K562 (cell line): ENCODE measurements around the gene OSCP1.

Experiments used
- CREM ChIP-seq: IDR thresholded peaks from 2 replicates; pipeline ENCODE4 v1.6.1; 2014; ENCODE audit warnings: antibody characterized with exemption, low read depth
- EP300 ChIP-seq: IDR thresholded peaks from 2 replicates; pipeline ENCODE4 v1.6.1; 2012; ENCODE audit warnings: low read length, improper control_type of control experiment
- GATA2 ChIP-seq: sonication (generic); formaldehyde crosslinking; IDR thresholded peaks from 2 replicates; pipeline ENCODE4 v1.4.0; 2020; ENCODE audit warnings: mild to moderate bottlenecking, missing genetic modification reagents
- IRF9 ChIP-seq: fragments of 450-650 bp; IDR thresholded peaks from 2 replicates; pipeline ENCODE4 v1.6.1; 2016; ENCODE audit warnings: missing biosample characterization, missing genetic modification characterization
- L3MBTL2 ChIP-seq: fragments of 450-650 bp; IDR thresholded peaks from 2 replicates; pipeline ENCODE4 v1.6.1; 2016; ENCODE audit warnings: mild to moderate bottlenecking, moderate library complexity
- NR3C1 ChIP-seq: sonication (generic); formaldehyde crosslinking; IDR thresholded peaks from 2 replicates; pipeline ENCODE4 v1.8.1; 2022; ENCODE audit warnings: missing genetic modification reagents
- POLR2A ChIP-seq: fragments of 450-650 bp; conservative IDR thresholded peaks from 2 replicates; pipeline ENCODE4 v1.6.1; 2016
- PPARD ChIP-seq: fragments of 250-450 bp; sonication (Bioruptor Pico); IDR thresholded peaks from 2 replicates; pipeline ENCODE4 v1.8.0; 2022; ENCODE audit warnings: inconsistent platforms, mild to moderate bottlenecking, moderate library complexity
- SIN3A ChIP-seq, 2 experiments: fragments of 150-350 bp in 1 of 2; IDR thresholded peaks; 2 replicates each; pipeline ENCODE4 v1.6.1; 2011 to 2016; ENCODE audit warnings: borderline replicate concordance in 2 of 2, low read depth in 2 of 2, low read length in 2 of 2, mild to moderate bottlenecking in 2 of 2, moderate library complexity in 2 of 2; ENCODE audit not compliant: control insufficient read depth in 1 of 2

DNA sequence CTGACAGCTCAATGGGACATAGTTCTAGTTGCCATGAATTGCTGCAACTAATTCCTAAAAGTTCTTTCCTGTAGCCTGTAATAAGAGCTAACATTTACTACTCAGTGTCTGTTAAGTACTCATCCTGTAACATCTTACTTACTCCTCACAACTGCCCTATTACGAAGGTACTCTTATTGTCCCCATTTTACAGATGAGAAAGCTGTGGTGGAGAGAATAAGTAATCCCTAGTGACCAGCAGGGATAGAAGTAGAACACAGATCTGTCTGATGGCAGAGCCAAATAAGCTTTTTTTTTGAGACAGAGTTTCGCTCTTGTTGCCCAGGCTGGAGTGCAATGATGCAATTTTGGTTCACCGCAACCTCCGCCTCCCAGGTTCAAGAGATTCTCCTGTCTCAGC lies 67.6 kb downstream of the OSCP1 start:
- TF ChIP-seq PPARD (CRISPR knock-in tag) = no peak
- TF ChIP-seq CREM = no peak
- no peak for TF ChIP-seq EP300
- no peak for TF ChIP-seq NR3C1 (CRISPR knock-in tag)
- TF ChIP-seq GATA2 (CRISPR knock-in tag) = no peak
- no peak for TF ChIP-seq SIN3A (IDR thresholded peaks at IDR 0.05; ENCODE audit: borderline replicate concordance in 2 of 2, control insufficient read depth in 1 of 2, low read depth in 2 of 2, low read length in 2 of 2)
- TF ChIP-seq POLR2A = no peak
- TF ChIP-seq L3MBTL2 = no peak
- TF ChIP-seq IRF9 (tag) = no peak
